Ureter (tissue), 1 donor: ENCODE data around the gene HOXD3. TPM values are rescaled to one million over a fixed set of nuclear protein-coding genes. Genes with fewer than 3 reads are reported as not detected.

Experiments
- DNase-seq: peaks from one replicate; pipeline ENCODE4 v3.0.0-alpha.2; 2020; ENCODE audit warnings: low spot score
- total RNA-seq: library from RNA; stranded (reverse); gene quantifications from one replicate; pipeline ENCODE4 v1.2.4, GENCODE V29; 2023
- donor health status: DM: yes; HTN: yes; CAD: no.

Gene HOXD3
- total RNA-seq, 1 donor from 2014 or later: 28.2 TPM

- DNase-seq: no peak
Measured at GRCh38 chr2:176161825-176162626, 4.9 kb downstream of the HOXD3 start.

GRCh38 chr2:176162911-176163671, 6.0 kb downstream of the HOXD3 start:
- DNase-seq: no peak

- no peak for DNase-seq
Measured at GRCh38 chr2:176163672-176164056, 6.6 kb downstream of the HOXD3 start.

GRCh38 chr2:176164201-176164600, 7.1 kb downstream of the HOXD3 start:
- no peak for DNase-seq

GRCh38 chr2:176164611-176165369, 7.7 kb downstream of the HOXD3 start:
- DNase-seq: no peak

- DNase-seq: no peak
Measured at GRCh38 chr2:176165370-176166050, 8.4 kb downstream of the HOXD3 start.

GRCh38 chr2:176166272-176166671, 9.2 kb downstream of the HOXD3 start:
- no peak for DNase-seq

GRCh38 chr2:176167398-176167797, 10.3 kb downstream of the HOXD3 start:
- no peak for DNase-seq

GRCh38 chr2:176169181-176169580, 12.1 kb downstream of the HOXD3 start:
- no peak for DNase-seq

- no peak for DNase-seq
Measured at GRCh38 chr2:176169711-176170110, 12.6 kb downstream of the HOXD3 start.

GRCh38 chr2:176170602-176171305, 13.6 kb downstream of the HOXD3 start:
- no peak for DNase-seq

GRCh38 chr2:176171351-176172006, 14.4 kb downstream of the HOXD3 start:
- DNase-seq: no peak

- DNase-seq: no peak
Measured at GRCh38 chr2:176172007-176172894, 15.1 kb downstream of the HOXD3 start.

- no peak for DNase-seq
Measured at GRCh38 chr2:176172895-176173566, 15.9 kb downstream of the HOXD3 start.

GRCh38 chr2:176173567-176174381, 16.7 kb downstream of the HOXD3 start:
- DNase-seq: no peak

GRCh38 chr2:176174382-176174823, 17.3 kb downstream of the HOXD3 start:
- DNase-seq: no peak

- DNase-seq: no peak
Measured at GRCh38 chr2:176174824-176175708, 18.0 kb downstream of the HOXD3 start.
